Left lung (tissue), 10 donors: ENCODE data around the gene PCDHB11. TPM values are rescaled to one million over a fixed set of nuclear protein-coding genes. Genes with fewer than 3 reads are reported as not detected.
"Not testable (repeated sequence)": the region's sequence is repeated elsewhere in the genome, so short reads cannot be mapped to it uniquely, and the experiment has no call there.

Source experiments
- ATAC-seq: fragments of 200-7000 bp; cut with Tn5 transposase; one replicate; pipeline ENCODE4 v1.9.1; 2020; ENCODE audit warnings: moderate library complexity
- DNase-seq, 4 donors: peaks; one replicate each; pipeline ENCODE4 v3.0.0-alpha.2; 2013 to 2020
- H3K27ac ChIP-seq, 2 donors: fragments of 200-600 bp; sonication (generic) in 1 of 2; one replicate each; pipeline versions ENCODE4 v1.5.0 to v1.8.0; 2020 to 2021
- H3K27me3 ChIP-seq, 2 donors: fragments of 200-600 bp; sonication (generic) in 1 of 2; one replicate each; pipeline versions ENCODE4 v1.5.0 to v1.8.0; 2020 to 2021
- H3K36me3 ChIP-seq, 2 donors: fragments of 200-600 bp; sonication (generic) in 1 of 2; one replicate each; pipeline versions ENCODE4 v1.5.0 to v1.8.0; 2020 to 2021
- H3K4me1 ChIP-seq, 2 donors: fragments of 200-600 bp; one replicate each; pipeline ENCODE4 v1.8.0; 2021
- H3K4me3 ChIP-seq, 2 donors: fragments of 200-600 bp; sonication (generic) in 1 of 2; one replicate each; pipeline versions ENCODE4 v1.5.0 to v1.8.0; 2020 to 2021; ENCODE audit warnings: mild to moderate bottlenecking in 1 of 2
- H3K9me3 ChIP-seq, 2 donors: fragments of 200-600 bp; sonication (generic) in 1 of 2; one replicate each; pipeline versions ENCODE4 v1.5.0 to v1.8.0; 2020 to 2021
- intact Hi-C, 2 donors: fragments of 100-400 bp; cut with DNase I; formaldehyde crosslinking; loops; one replicate each; pipeline versions ENCODE4 v1.11.2 to v1.14.2; 2022
- polyA plus RNA-seq, 6 donors: library from polyadenylated mRNA; unstranded; fragments of 120-200 nt; gene quantifications; one replicate each; pipeline ENCODE4 v1.2.1, GENCODE V29; 2013; ENCODE audit not compliant: insufficient read length in 6 of 6
- total RNA-seq, 2 donors: library from RNA; stranded (reverse); fragmentation: NEBNext Ultra II Directional; extraction: Animal tissue kit (Norgen Biotek cat#: 25700); gene quantifications; one replicate each; pipeline ENCODE4 v1.2.1, GENCODE V29; 2021
- TF ChIP-seq, protein P1 (sequence below), 2 donors: fragments of 200-600 bp; sonication (generic) in 1 of 2; IDR thresholded peaks; one replicate each; pipeline versions ENCODE4 v1.5.0 to v1.8.0; 2021; ENCODE audit warnings: antibody characterized with exemption in 2 of 2
- donor health status: DM: no; HTN: yes; CAD: no.
- donor health status: DM: no; HTN: no; CAD: no.

Gene PCDHB11
- total and polyA plus RNA-seq, 8 donors = 2.4 to 3.8 (median 3.4) TPM

DNA sequence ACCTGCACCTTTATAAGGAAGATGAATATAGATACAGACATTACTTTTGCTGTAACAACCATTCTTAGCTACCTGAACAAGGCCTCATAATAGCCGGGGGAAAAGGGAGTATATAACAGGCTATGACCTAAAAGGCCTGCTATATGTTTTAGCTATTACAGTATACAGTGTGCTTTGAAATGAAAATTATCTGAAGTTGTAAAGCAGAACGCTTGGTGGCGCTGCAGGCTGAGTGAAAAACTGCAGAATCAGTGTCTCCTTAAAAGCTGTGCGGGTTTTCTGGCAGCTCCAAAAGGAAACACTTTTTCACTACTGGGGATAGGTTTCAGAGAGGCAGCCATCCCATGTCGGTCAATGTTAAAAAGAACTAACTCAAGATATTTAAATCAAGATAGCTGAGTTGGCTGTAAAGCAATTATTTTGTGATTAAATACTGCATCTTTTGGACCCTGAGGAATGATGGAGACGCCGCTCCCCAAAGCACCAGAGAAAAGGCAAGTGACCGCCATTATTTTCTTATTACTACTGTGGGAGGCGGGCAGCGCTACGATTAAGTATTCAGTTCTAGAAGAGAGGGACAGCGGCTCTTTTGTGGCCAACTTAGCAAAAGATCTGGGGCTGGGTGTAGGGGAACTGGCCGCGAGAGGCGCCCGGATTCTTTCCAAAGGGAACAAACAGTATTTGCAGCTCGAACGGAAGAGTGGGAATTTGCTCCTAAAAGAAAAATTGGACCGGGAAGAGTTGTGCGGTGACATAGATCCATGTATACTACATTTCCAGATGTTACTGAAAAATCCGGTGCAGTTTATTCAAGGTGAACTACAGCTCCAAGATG is 43.7 kb upstream of the PCDHB11 start:
- no peak for DNase-seq
- TF ChIP-seq, protein P1, sequence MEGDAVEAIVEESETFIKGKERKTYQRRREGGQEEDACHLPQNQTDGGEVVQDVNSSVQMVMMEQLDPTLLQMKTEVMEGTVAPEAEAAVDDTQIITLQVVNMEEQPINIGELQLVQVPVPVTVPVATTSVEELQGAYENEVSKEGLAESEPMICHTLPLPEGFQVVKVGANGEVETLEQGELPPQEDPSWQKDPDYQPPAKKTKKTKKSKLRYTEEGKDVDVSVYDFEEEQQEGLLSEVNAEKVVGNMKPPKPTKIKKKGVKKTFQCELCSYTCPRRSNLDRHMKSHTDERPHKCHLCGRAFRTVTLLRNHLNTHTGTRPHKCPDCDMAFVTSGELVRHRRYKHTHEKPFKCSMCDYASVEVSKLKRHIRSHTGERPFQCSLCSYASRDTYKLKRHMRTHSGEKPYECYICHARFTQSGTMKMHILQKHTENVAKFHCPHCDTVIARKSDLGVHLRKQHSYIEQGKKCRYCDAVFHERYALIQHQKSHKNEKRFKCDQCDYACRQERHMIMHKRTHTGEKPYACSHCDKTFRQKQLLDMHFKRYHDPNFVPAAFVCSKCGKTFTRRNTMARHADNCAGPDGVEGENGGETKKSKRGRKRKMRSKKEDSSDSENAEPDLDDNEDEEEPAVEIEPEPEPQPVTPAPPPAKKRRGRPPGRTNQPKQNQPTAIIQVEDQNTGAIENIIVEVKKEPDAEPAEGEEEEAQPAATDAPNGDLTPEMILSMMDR (IDR thresholded peaks at IDR 0.05) = no peak
- Histone ChIP-seq H3K4me3 (no peak overlapping the region), H3K36me3 (no peaks in the 10 kb centered on the region), H3K27me3 (peaks cover 3 to 53% of the 10 kb centered on the region in 2 donors), H3K27ac (no peak overlapping the region), H3K4me1 (no peaks in the 10 kb centered on the region), H3K9me3 (peaks cover 0 to 83% of the 10 kb centered on the region in 2 donors)
- ATAC-seq = no peak
- intact Hi-C loops = no loop called here

GRCh38 chr5:141157356-141157755 is 42.1 kb upstream of the PCDHB11 start:
- peaks cover 0 to 70% of the 10 kb centered on the region in 2 donors for H3K9me3 ChIP-seq
- H3K4me1 ChIP-seq, H3K36me3 ChIP-seq, H3K4me3 ChIP-seq, H3K27ac ChIP-seq, ATAC-seq, DNase-seq, intact Hi-C loops: not testable (repeated sequence)
- H3K27me3 ChIP-seq = peaks cover 3 to 40% of the 10 kb centered on the region in 2 donors

DNA sequence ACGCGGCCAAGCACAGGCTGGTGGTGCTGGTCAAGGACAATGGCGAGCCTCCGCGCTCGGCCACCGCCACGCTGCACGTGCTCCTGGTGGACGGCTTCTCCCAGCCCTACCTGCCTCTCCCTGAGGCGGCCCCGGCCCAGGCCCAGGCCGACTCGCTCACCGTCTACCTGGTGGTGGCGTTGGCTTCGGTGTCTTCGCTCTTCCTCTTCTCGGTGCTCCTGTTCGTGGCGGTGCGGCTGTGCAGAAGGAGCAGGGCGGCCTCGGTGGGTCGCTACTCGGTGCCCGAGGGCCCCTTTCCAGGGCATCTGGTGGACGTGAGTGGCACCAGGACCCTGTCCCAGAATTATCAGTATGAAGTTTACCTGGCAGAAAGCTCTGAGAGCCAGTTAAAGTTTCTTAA is 41.5 kb upstream of the PCDHB11 start:
- H3K4me1 ChIP-seq, H3K36me3 ChIP-seq, H3K4me3 ChIP-seq, H3K27ac ChIP-seq, DNase-seq, intact Hi-C loops, ATAC-seq: not testable (repeated sequence)
- Histone ChIP-seq H3K9me3 (peaks cover 0 to 70% of the 10 kb centered on the region in 2 donors), H3K27me3 (peaks cover 3 to 38% of the 10 kb centered on the region in 2 donors)

DNA sequence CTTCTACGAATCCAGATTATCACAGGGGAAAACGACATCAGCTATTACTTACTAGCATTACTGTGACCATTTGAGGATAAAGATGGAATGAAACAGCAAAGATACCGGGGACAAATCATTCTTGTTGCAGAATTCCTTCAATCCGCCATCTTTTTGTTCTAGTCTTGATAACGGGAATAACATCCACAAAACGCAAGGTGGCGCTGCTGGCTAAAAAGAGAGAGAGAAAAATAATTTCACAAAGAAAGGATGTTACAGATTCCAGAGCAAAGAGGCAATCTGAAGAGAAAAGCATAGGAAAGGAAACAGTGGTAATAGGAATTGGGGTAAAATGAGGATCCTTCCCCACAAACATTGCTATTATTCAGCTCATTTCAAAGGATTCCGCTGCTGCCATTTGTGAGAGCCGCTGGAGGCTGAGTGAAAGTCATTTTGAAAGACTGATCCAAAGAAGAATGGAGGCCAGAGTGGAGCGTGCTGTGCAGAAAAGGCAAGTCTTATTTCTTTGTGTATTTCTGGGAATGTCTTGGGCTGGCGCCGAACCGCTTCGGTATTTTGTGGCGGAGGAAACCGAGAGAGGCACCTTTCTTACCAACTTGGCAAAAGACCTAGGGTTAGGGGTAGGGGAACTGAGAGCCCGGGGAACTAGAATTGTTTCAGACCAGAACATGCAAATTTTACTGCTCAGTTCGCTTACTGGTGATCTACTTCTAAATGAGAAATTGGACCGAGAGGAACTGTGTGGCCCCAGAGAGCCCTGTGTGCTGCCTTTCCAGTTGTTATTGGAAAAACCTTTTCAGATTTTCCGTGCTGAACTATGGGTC is 26.8 kb upstream of the PCDHB11 start, which contains the start of gene PCDHB7:
Gene PCDHB7, plus strand, starts transcription at position 264 of the 824 bp plus-strand sequence. Its CDS starts 192 bp downstream, at position 456.
- no peak for ATAC-seq
- peaks cover 0 to 52% of the 10 kb centered on the region in 2 donors for H3K9me3 ChIP-seq
- peak in 2 of 4 donors; percentile 18 to 47 for DNase-seq
- intact Hi-C loops = no loop called here
- H3K36me3 ChIP-seq = no peaks in the 10 kb centered on the region
- no peaks in the 10 kb centered on the region for H3K4me1 ChIP-seq
- H3K4me3 ChIP-seq = no peak within 1 kb of the TSS
- peaks cover 0 to 44% of the 10 kb centered on the region in 2 donors for H3K27me3 ChIP-seq
- no peak within 1 kb of the TSS for H3K27ac ChIP-seq
- TF ChIP-seq, protein P1 (IDR thresholded peaks at IDR 0.05) = peak in 1 of 2 donors; percentile 22

GRCh38 chr5:141174291-141175104 is 24.9 kb upstream of the PCDHB11 start:
- H3K36me3 ChIP-seq, ATAC-seq, H3K27ac ChIP-seq, intact Hi-C loops, H3K4me3 ChIP-seq, H3K4me1 ChIP-seq: not testable (repeated sequence)
- H3K9me3 ChIP-seq = peaks cover 0 to 58% of the 10 kb centered on the region in 2 donors
- peaks cover 0 to 53% of the 10 kb centered on the region in 2 donors for H3K27me3 ChIP-seq
- DNase-seq = peak in 1 of 4 donors; percentile 77

DNA sequence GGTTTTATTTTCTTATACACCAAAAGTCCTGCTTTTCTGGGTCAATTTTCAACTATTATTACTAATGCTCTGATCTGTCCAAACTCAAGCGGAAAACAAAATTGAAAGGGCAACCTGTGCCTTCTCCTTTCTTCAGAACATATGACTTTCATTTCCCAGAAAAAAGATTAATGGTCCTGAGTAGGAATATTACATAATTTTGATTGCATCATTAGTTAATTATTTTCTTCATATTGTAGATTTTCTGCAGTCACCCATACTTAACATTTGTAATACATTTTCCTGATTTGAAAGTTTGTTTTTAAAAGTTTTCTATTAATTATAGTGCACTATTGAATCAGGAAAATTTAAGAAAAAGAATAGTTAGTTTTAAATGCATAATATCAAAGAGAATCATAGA is 23.5 kb upstream of the PCDHB11 start:
- Histone ChIP-seq H3K4me1 (no peaks in the 10 kb centered on the region), H3K27ac (no peak overlapping the region), H3K36me3 (no peaks in the 10 kb centered on the region), H3K27me3 (peaks cover 0 to 60% of the 10 kb centered on the region in 2 donors), H3K9me3 (peaks cover 0 to 63% of the 10 kb centered on the region in 2 donors), H3K4me3 (no peak overlapping the region)
- TF ChIP-seq, protein P1 (IDR thresholded peaks at IDR 0.05) = no peak
- ATAC-seq (no peak), DNase-seq (no peak)
- intact Hi-C loops = no loop called here

DNA sequence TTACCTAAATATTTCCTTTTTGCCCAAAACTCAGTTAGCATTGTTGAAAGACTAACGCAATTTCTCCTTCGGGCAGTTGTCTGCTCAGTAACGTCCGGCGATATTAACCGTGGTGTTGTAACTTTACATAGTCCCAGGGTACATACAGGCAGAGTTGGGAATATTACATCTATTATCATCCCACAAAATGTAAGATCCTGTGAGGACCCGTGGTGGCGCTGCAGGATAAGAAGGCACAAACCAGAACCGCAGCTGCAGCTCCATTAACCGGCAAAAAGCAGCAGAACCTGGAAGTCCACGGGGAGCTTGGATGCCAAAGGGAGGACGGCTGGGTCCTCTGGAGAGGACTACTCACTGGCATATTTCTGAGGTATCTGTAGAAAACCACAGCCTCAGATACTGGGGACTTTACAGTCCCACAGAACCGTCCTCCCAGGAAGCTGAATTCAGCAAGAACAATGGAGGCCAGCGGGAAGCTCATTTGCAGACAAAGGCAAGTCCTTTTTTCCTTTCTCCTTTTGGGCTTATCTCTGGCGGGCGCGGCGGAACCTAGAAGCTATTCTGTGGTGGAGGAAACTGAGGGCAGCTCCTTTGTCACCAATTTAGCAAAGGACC is 21.7 kb upstream of the PCDHB11 start, which contains the start of gene PCDHB8:
Gene PCDHB8, plus strand, starts transcription at position 214 of the 615 bp plus-strand sequence. Its CDS starts 245 bp downstream, at position 459.
- ATAC-seq, intact Hi-C loops, H3K36me3 ChIP-seq, H3K4me1 ChIP-seq, DNase-seq, H3K27ac ChIP-seq, H3K4me3 ChIP-seq: not testable (repeated sequence)
- Histone ChIP-seq H3K27me3 (peaks cover 0 to 68% of the 10 kb centered on the region in 2 donors), H3K9me3 (peaks cover 0 to 67% of the 10 kb centered on the region in 2 donors)

DNA sequence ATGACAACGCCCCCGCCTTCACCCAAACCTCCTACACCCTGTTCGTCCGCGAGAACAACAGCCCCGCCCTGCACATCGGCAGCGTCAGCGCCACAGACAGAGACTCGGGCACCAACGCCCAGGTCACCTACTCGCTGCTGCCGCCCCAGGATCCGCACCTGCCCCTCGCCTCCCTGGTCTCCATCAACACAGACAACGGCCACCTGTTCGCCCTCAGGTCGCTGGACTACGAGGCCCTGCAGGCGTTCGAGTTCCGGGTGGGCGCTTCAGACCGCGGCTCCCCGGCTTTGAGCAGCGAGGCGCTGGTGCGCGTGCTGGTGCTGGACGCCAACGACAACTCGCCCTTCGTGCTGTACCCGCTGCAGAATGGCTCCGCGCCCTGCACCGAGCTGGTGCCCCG is 20.1 kb upstream of the PCDHB11 start:
- DNase-seq, H3K27ac ChIP-seq, H3K4me1 ChIP-seq, H3K4me3 ChIP-seq, ATAC-seq, H3K36me3 ChIP-seq, intact Hi-C loops: not testable (repeated sequence)
- peaks cover 0 to 72% of the 10 kb centered on the region in 2 donors for H3K27me3 ChIP-seq
- peaks cover 0 to 62% of the 10 kb centered on the region in 2 donors for H3K9me3 ChIP-seq
